KMS-11 (cell line): Measurements from ENCODE around the gene UPF3A.

ENCODE experiments used
- H2AFZ ChIP-seq: fragments of 200-600 bp; sonication (generic); 2 replicates; pipeline ENCODE4 v1.6.1; 2016; ENCODE audit warnings: antibody characterized with exemption, mixed run types, low read depth
- H3K27ac ChIP-seq: fragments of 200-600 bp; sonication (generic); 2 replicates; pipeline ENCODE4 v1.6.1; 2016; ENCODE audit warnings: mild to moderate bottlenecking, mixed run types
- H3K27me3 ChIP-seq: fragments of 200-600 bp; sonication (generic); 2 replicates; pipeline ENCODE4 v1.6.1; 2017; ENCODE audit warnings: mild to moderate bottlenecking, low read depth, mixed run types, moderate library complexity; ENCODE audit not compliant: insufficient read depth
- H3K36me3 ChIP-seq: fragments of 200-600 bp; sonication (generic); 2 replicates; pipeline ENCODE4 v1.6.1; 2017; ENCODE audit warnings: mild to moderate bottlenecking, mixed run types; ENCODE audit not compliant: insufficient read depth
- H3K4me1 ChIP-seq: fragments of 200-600 bp; sonication (generic); 2 replicates; pipeline ENCODE4 v1.6.1; 2016; ENCODE audit warnings: mild to moderate bottlenecking, low read depth, mixed run types; ENCODE audit not compliant: poor library complexity, severe bottlenecking
- H3K4me2 ChIP-seq: fragments of 200-600 bp; sonication (generic); 2 replicates; pipeline ENCODE4 v1.7.0; 2016; ENCODE audit warnings: mild to moderate bottlenecking, mixed run types
- H3K4me3 ChIP-seq: fragments of 200-600 bp; sonication (generic); IDR thresholded peaks from 2 replicates; pipeline ENCODE4 v1.6.1; 2017; ENCODE audit warnings: low read depth, low read length, mixed read lengths; ENCODE audit not compliant: insufficient read depth
- H3K79me2 ChIP-seq: fragments of 200-600 bp; sonication (generic); 2 replicates; pipeline ENCODE4 v1.6.1; 2016; ENCODE audit warnings: low read depth, mixed run types; ENCODE audit not compliant: insufficient read depth
- H3K9ac ChIP-seq: fragments of 200-600 bp; sonication (generic); 2 replicates; pipeline ENCODE4 v1.6.1; 2016; ENCODE audit warnings: mild to moderate bottlenecking, mixed run types
- H4K20me1 ChIP-seq: fragments of 200-600 bp; sonication (generic); 2 replicates; pipeline ENCODE4 v1.6.1; 2016; ENCODE audit warnings: mild to moderate bottlenecking, mixed run types; ENCODE audit not compliant: insufficient read depth
- TF ChIP-seq, protein P1 (sequence below): fragments of 200-600 bp; sonication (generic); conservative IDR thresholded peaks from 2 replicates; pipeline ENCODE4 v1.6.1; 2017; ENCODE audit warnings: low read depth, mild to moderate bottlenecking, antibody characterized with exemption, low read length, moderate library complexity, mixed read lengths

UPF3A gene

GRCh38 chr13:114298866-114299265 is 17.5 kb downstream of the UPF3A start:
- Histone ChIP-seq H3K4me2 (no peak overlapping the region), H3K4me3 (no peak overlapping the region), H2AFZ (no peak overlapping the region), H4K20me1 (no peaks in the 10 kb centered on the region), H3K79me2 (no peaks in the 10 kb centered on the region), H3K4me1 (no peaks in the 10 kb centered on the region), H3K27ac (no peak overlapping the region), H3K36me3 (no peaks in the 10 kb centered on the region), H3K9ac (no peak overlapping the region), H3K27me3 (no peaks in the 10 kb centered on the region)
- TF ChIP-seq, protein P1, sequence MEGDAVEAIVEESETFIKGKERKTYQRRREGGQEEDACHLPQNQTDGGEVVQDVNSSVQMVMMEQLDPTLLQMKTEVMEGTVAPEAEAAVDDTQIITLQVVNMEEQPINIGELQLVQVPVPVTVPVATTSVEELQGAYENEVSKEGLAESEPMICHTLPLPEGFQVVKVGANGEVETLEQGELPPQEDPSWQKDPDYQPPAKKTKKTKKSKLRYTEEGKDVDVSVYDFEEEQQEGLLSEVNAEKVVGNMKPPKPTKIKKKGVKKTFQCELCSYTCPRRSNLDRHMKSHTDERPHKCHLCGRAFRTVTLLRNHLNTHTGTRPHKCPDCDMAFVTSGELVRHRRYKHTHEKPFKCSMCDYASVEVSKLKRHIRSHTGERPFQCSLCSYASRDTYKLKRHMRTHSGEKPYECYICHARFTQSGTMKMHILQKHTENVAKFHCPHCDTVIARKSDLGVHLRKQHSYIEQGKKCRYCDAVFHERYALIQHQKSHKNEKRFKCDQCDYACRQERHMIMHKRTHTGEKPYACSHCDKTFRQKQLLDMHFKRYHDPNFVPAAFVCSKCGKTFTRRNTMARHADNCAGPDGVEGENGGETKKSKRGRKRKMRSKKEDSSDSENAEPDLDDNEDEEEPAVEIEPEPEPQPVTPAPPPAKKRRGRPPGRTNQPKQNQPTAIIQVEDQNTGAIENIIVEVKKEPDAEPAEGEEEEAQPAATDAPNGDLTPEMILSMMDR, result no peak

DNA sequence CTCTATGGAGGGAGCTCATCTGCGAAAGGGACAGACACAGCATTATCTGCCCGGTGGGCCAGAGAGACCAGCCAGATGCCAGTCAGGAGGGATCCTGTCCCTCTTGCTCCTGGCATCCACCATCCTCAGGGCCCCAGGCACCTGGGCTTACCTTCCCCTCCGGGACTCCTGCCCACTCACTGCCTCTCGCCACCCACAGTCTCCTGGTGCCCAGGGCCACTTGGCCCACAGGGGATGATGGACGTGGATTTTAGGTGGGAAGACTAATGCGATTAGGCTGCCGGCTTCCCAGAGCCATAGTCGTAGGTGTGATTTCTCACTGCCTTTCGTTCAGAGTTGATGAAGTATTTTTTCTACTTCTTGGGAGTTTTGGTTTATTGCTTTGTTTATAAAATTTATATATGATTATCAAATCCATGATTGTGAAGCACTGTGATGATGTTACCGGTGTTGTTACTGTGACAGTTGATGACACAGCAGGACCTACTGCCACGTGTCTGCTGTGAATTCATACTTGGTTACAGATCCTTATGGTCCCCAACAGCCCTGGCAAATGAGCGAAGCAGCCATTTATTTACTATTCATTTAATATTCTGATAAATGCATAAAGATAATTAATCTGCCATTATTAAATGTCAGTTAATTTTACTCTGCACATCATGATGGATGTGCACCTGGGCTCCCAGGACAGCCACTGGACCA is 18.4 kb downstream of the UPF3A start:
- no peaks in the 10 kb centered on the region for H3K27me3 ChIP-seq
- TF ChIP-seq, protein P1, result no peak
- no peaks in the 10 kb centered on the region for H4K20me1 ChIP-seq
- no peak overlapping the region for H3K27ac ChIP-seq
- H3K4me1 ChIP-seq, result peaks cover 4% of the 10 kb centered on the region
- no peak overlapping the region for H3K4me3 ChIP-seq
- H3K36me3 ChIP-seq, result no peaks in the 10 kb centered on the region
- H3K9ac ChIP-seq, result no peak overlapping the region
- H2AFZ ChIP-seq, result no peak overlapping the region
- no peaks in the 10 kb centered on the region for H3K79me2 ChIP-seq
- no peak overlapping the region for H3K4me2 ChIP-seq

- TF ChIP-seq, protein P1, result no peak
- Histone ChIP-seq H3K4me2 (no peak overlapping the region), H3K79me2 (no peaks in the 10 kb centered on the region), H3K4me3 (no peak overlapping the region), H4K20me1 (no peaks in the 10 kb centered on the region), H2AFZ (no peak overlapping the region), H3K27me3 (no peaks in the 10 kb centered on the region), H3K27ac (no peak overlapping the region), H3K4me1 (peaks cover 11% of the 10 kb centered on the region), H3K36me3 (no peaks in the 10 kb centered on the region), H3K9ac (no peak overlapping the region)
Observed at GRCh38 chr13:114303700-114304327, 22.4 kb downstream of the UPF3A start.

DNA sequence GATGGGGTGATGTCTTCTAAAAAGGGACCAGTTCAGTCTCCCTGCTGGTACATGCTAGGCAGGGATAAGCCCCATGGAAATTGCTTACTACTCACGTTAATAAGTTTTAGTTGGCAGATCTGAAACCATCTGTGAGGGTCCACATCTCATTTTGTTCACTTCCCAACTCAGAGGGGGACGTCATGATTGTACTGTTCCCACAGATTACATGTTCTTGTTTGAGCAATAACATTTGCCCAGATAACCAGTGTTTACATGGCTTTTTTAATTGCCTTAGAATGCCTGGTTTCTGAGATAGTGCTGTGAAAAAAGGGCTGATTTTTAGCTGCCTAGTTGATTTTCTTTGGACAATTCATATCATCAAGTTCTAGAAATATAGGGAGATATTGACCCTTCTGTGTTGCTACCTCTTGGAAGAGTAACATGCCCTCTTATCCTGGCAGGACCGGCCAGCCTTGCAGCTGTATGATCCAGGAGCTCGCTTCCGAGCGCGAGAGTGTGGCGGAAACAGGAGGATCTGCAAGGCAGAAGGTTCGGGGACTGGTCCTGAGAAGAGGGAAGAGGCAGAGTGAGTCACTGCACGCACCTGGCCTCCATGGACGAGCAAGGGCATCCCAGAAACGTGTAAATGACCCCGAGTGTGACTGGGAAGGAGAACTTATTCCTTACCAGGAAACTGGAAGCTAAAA is 23.1 kb downstream of the UPF3A start:
- H2AFZ ChIP-seq, result no peak overlapping the region
- H3K27ac ChIP-seq, result no peak overlapping the region
- no peaks in the 10 kb centered on the region for H3K27me3 ChIP-seq
- no peak overlapping the region for H3K9ac ChIP-seq
- no peak overlapping the region for H3K4me2 ChIP-seq
- H4K20me1 ChIP-seq, result no peaks in the 10 kb centered on the region
- TF ChIP-seq, protein P1, result no peak
- peaks cover 18% of the 10 kb centered on the region for H3K4me1 ChIP-seq
- H3K79me2 ChIP-seq, result no peaks in the 10 kb centered on the region
- H3K36me3 ChIP-seq, result no peaks in the 10 kb centered on the region
- no peak overlapping the region for H3K4me3 ChIP-seq
